Stimulated activated naive CD8-positive, alpha-beta T cell treated with anti-CD3 and anti-CD28 coated beads, Interleukin-15, Interleukin-2, amounts not matched to agents 100 U/mL and 50 U/mL, for 24 hours (primary cell): ENCODE data around the gene ETNK2.

ENCODE experiments used
- ATAC-seq: fragments of 150-1000 bp; cut with Tn5 transposase; one replicate; pipeline ENCODE4 v1.10.0; 2021
- DNase-seq: peaks from one replicate; pipeline ENCODE4 v3.0.0; 2021

The ETNK2 gene

GRCh38 chr1:204147406-204148383 is 4.1 kb downstream of the ETNK2 start:
- DNase-seq, result no peak
- ATAC-seq, result no peak

GRCh38 chr1:204146965-204147364 is 4.9 kb downstream of the ETNK2 start:
- DNase-seq (no peak), ATAC-seq (no peak)

GRCh38 chr1:204146309-204146708 is 5.5 kb downstream of the ETNK2 start:
- ATAC-seq (no peak), DNase-seq (no peak)

- ATAC-seq (no peak), DNase-seq (no peak)
Observed at GRCh38 chr1:204145033-204145504, 6.8 kb downstream of the ETNK2 start.

GRCh38 chr1:204143276-204144041 is 8.4 kb downstream of the ETNK2 start:
- ATAC-seq (no peak), DNase-seq (no peak)

- ATAC-seq (peak; percentile 44), DNase-seq (no peak)
Observed at GRCh38 chr1:204142032-204142974, 9.5 kb downstream of the ETNK2 start.

GRCh38 chr1:204141131-204141530 is 10.7 kb downstream of the ETNK2 start:
- ATAC-seq (no peak), DNase-seq (no peak)

GRCh38 chr1:204139952-204140351 is 11.9 kb downstream of the ETNK2 start:
- ATAC-seq (no peak), DNase-seq (no peak)

GRCh38 chr1:204139088-204139487 is 12.8 kb downstream of the ETNK2 start:
- DNase-seq (no peak), ATAC-seq (no peak)

GRCh38 chr1:204136814-204137213 is 15.0 kb downstream of the ETNK2 start:
- no peak for DNase-seq

GRCh38 chr1:204134103-204134502 is 17.7 kb downstream of the ETNK2 start:
- DNase-seq (no peak), ATAC-seq (no peak)

More at GRCh38 chr1:204136814-204137213, 15.0 kb downstream of the ETNK2 start:
- ATAC-seq, result no peak

GRCh38 chr1:204132718-204133117 is 19.1 kb downstream of the ETNK2 start:
- ATAC-seq (no peak), DNase-seq (no peak)

- no peak for DNase-seq
- no peak for ATAC-seq
Observed at GRCh38 chr1:204131978-204132377, 19.9 kb downstream of the ETNK2 start.

GRCh38 chr1:204130981-204131892 is 20.6 kb downstream of the ETNK2 start:
- DNase-seq (no peak), ATAC-seq (no peak)

GRCh38 chr1:204130178-204130577 is 21.7 kb downstream of the ETNK2 start:
- no peak for DNase-seq
- no peak for ATAC-seq

GRCh38 chr1:204128964-204129896 is 22.6 kb downstream of the ETNK2 start:
- DNase-seq (peak; percentile 68), ATAC-seq (peak; percentile 84)

GRCh38 chr1:204128464-204128963 is 23.3 kb downstream of the ETNK2 start:
- DNase-seq, result no peak
- no peak for ATAC-seq

- DNase-seq (peak; percentile 45), ATAC-seq (no peak)
Observed at GRCh38 chr1:204127597-204128242, 24.1 kb downstream of the ETNK2 start.

GRCh38 chr1:204126956-204127355 is 24.9 kb downstream of the ETNK2 start:
- no peak for DNase-seq
- ATAC-seq, result no peak
